ENCODE results near the gene PEMT. TPM values are rescaled to one million over a fixed set of nuclear protein-coding genes. Genes with fewer than 3 reads are reported as not detected.

PEMT gene
- total RNA-seq, 1 experiment from 2014 or later, result 35.4 TPM

DNA sequence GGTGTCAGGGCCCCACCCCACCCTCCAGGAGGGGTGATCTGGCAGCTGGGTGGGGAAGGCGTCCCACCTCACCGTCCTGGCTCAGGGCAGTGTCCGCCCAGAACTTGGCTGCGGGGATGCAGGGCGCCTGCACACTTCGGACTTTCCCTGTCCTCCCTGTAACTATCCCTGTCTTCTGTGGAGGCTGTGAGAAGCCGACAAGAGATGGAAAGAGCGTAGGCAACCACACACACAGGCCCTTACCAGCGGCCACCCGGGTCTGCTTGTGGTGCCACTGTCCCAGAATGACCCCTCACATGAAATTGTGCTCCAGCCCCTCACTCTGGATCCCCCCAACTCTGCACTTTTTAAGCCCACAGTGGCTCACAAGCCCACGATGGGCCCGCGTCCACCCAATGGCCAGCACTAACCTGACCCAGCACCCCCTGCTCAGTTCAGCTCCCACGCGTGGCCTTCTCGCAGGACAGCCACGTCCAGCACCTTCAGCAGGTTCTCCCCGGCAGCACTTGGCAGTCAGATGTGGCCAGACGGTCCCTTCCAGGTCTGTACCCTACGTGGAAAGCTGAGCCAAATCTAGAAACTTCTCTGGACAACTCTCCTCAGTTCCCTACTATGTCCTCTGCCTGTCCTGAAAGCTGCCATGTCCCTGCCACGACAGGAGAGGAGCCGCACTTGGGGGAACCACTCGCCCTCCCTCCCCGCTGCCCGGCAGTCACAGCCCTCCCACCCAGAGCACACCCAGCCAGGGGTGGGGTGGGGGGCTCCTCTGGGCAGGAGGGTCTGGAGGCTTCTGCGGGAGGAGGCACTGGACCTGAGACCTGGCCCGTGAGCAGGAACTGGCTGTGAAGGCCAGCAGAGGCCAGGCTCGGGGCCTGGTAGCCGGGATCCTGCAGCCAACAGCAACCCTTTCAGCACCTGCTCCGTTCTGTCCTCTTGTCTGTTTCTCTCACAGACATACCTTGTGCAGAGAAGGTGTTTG, 38.0 kb downstream of the PEMT start:
- DNase-seq (ENCODE audit: low read depth), result no peak

DNA sequence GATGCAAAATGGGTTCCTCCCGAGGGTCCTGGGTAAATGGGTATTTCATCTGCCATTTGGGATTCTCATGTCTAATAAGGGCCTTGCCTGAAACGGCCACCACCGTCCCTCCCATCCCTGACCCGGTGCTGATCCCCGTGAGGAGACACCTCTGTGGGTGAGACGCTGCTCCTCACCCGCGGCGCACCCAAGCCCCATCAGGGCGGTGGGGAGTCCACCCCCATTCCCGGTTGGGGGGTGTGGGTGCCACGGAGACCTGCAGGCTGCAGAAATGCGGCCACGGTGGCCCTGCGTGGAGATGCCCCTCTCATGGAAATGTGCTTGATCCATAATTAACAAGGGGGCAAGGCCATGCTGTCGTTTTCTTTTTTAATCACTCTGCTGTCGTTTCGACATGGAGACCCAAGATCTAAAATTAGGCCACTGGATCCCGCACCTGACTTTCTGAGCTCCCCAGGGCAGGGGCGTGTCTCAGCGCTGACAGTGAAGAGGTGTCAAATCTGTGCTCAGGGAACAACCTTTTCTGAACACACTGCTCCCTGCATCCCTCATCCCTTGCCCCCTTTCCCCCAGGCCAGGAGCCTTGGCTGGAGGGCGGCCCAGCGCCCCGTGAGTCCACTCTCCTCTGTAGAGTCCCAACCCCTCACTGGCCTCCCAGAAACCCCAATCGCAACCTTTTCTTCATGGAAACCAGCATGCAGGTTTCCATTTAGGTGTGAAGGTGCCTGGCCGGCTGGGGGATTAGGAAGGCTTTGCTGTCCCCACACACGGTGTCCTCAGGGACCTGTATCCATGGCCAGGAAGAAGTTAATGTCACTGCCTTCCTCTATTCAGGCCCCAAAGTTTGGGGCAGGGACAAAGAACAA, 38.9 kb downstream of the PEMT start:
- no peak for DNase-seq (ENCODE audit: low read depth)

DNA sequence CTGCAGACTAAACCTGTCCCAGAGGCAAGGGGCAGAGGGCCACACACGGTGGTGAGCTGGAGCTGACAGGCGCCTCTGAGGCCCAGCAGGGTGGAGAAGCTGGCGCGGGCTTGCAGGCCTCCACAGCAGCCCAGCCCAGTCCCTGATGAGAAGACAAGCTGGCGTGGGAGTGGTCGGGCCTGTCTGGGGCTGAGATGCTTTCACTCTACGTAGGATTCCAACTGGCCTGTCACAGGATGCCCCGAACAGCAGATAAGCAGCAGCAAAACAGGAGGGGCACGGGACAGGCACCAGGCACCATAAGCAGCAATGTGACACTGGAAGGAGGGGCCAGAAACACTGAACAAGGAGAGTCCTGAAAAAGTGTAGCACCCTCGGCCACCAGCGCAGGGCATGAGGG, 40.1 kb downstream of the PEMT start:
- DNase-seq (ENCODE audit: low read depth), result no peak

DNA sequence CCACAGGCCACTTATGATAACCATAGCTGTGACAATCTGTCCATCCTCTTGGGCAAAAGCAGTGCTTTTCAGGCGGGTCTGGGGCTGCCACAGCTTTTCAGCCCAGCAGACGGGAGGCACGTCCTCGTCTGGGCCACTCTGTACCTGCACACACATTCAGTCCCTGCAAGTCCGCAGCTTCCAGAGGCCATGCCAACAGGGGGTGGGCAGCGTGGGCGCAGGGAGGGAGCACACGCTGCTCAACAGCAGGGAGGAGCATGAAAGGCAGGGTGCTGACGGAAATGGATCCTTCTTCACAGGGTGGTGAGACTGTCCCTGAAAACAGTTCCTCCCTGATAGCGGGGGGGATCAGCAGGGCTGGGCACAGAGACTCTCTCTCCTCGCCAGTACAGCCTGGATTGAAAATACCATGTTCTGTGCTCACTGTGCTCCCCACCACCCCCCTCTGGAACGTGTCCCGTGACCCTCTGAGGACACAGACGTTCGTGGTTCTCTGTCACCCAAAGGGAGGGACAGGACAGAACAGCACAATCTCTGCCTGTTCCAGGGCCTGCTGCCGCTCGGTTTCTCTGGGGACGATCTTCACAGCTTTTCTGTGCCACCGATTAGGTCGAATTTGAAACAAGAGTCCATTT, 41.7 kb downstream of the PEMT start:
- DNase-seq (ENCODE audit: low read depth), result no peak

DNA sequence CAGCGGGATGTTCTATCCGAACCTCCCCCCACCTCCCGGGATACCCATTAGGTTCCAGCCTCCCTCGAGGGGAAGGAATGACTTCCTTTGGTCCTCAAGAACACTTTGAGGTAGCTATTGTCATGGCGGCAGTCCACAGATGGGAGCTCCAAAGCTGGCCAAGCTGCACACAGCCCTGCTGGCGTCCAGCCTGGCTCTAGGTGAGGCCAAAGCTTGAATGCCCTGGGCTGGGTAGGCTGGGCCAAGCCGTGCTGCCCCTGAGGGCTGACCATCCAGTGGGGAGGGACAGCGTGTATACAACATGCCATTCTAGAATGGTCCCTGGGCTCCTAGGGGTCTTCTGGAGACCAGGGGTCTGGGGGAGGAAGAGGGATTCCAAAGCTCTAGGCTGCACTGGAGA, 43.5 kb downstream of the PEMT start:
- no peak for DNase-seq (ENCODE audit: low read depth)

DNA sequence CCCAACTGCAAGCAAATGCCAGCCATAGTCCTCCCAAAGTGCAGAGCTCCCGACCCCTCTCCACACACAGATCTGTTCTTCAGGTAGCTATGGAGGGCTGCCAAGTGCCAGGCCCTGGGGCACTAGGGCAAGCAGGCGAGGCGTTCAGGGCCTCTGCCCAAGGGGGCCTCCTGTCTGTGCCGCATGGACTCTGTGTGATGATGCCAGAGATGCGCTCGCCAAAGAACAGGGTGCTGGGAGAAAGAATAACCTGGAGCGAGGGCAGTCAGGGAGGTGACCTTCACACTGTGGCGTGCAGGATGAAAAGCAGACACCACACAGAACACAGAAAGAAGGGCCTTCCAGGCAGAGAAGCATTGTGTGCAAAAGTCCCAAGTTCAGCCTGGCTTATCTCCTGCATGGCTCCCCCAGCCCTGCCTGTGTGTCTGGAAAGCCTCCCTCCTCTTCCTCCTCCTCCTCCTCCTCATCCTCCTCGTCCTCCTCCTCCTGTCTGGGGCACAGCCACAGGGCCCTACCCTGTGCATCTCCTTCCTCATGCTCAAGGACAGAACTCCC, 44.2 kb downstream of the PEMT start:
- DNase-seq (ENCODE audit: low read depth), result no peak

DNA sequence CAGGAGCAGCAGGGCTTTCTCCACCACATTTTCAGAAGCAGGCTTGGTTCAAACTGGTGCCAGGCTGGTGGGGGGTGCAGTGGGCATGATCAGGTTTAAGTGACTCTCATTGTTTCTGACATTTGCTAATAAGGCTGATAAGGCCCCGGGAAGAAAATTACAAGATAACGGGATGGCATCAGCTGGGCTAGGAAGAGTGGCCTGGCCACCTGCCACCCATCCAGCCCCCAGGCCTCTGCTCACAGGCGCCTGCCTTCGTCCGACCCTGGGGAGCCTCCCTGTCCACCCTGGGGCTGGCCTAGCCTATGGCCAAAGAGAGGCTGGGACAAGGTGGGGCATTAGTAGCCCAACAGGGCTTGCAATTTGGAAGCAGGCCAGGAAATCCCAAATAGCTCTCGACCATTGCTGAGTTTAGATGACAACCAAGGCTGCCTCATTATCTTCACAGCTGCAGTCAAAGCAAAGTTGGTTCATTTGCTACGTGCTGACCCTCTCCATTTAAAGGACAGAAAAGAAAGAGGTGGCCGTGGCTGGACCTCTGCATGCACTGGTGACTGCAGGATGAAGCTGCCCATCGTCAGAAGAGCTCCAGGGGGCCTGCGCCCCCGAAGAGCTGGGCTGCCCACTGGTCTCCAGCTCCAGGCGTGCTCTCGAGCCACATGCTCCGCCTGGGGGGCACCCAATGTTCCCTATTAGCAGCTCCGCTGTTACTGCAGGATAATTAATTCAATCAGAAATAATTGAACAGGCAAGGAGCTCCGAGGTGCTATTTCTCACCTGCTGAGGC, 44.9 kb downstream of the PEMT start:
- DNase-seq (ENCODE audit: low read depth), result no peak

DNA sequence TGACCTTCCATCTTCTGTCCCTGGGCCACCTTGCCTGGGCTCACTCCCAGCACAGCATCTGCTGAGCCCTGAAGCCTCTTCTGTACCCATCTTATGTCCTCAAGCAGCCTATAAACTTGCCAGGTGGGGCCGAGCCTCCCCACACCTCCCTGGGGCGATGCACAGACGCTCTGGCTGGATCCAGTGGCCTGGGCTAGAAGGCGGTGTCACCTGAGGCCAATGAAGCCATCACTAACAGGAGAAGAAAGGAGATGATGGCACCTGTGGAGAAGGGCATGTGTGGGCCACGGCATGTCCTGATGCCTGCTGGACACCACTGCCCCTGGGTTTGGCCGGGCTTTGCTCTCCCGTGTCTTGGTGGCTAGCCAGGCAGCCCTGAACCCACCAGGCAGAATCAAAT, 45.5 kb downstream of the PEMT start:
- no peak for DNase-seq (ENCODE audit: low read depth)

DNA sequence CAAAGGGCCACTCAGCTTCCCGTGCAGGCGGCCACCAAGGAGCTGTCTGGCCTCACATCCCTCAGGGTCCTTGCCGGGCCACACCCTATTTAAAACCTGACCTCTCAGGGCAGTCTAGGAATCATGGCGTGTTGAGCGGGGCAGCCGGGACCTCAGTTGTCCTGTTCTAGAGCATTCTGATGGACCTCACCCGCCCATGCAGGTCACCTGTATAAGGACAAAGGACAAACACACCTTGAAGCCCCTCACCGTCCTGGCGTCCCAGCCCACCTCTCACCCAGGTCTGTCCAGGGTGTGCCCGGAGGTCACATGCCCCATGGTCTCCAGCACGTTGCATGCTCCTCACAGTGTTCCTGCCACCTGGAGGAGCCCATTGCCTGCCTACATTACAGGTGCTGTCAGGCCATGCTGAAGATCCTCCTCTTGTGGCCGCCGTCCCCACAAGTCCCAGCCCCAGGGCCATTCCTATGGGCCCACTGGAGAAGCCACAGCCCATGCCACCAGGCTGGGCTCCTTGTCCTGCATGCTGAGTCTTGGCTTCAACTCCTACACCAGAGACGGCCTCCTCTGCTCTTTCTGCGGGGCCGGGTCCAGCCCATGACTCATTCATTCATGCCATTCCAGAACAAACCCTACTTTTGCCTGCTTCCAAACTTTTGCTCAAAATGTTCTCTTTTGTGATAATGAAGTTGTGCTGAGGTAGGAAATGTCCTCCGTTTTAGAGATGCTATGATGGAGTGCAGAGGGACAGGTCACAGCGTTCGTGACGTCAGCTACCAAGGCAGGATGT, 46.3 kb downstream of the PEMT start:
- DNase-seq (ENCODE audit: low read depth), result peak; percentile 10

DNA sequence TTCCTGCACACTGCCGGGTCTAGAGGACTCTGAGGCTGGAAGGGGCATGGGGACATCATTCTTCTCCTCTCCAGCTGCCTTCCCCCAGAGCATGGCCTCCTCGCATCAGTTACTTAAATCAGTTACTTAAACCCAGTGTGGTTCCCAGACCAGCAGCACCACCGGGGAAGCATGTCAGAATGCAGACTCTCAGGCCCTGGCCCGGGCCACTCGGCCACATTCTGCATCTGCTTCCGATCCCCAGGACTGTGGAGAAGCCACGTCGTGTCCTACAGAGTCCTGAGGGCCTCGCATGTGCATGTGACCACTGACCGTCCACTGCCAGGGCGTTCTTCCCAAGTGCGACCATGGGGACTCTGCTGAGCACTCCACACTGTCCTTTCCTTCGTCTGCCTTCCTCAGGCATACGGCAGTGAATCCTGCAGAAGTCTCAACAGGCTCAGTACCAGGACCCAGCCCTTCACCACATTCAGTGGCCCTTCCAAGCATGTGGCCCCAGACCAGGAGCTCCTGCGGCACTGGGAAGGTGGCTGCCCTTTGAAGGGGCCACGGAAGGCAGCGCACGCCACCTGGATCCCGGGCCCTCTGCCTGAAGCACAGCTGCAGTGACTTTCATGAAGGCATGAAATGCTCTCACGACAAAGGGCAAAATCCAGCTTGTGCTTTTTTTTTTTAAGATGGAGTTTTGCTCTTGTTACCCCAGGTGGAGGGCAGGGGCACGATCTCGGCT, 48.4 kb downstream of the PEMT start:
- DNase-seq (ENCODE audit: low read depth), result no peak

DNA sequence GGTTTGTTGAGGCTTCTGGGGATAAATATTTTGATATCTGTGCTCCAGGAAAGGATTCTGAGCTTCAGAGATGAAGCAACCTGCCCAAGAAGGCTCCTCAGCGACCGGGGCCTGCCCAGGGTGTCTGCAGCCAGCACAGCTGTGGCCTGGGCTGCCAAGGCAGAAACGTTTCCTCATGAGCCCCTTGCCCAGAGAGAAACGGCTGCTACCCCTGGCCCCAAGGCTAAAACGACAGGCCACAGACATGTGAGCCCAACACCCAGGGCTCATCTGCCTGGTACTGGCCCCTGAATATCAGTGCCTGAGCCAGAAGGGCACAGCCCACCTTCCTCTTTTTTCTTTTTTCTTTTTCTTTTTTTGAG, 49.9 kb downstream of the PEMT start:
- DNase-seq (ENCODE audit: low read depth), result no peak

DNA sequence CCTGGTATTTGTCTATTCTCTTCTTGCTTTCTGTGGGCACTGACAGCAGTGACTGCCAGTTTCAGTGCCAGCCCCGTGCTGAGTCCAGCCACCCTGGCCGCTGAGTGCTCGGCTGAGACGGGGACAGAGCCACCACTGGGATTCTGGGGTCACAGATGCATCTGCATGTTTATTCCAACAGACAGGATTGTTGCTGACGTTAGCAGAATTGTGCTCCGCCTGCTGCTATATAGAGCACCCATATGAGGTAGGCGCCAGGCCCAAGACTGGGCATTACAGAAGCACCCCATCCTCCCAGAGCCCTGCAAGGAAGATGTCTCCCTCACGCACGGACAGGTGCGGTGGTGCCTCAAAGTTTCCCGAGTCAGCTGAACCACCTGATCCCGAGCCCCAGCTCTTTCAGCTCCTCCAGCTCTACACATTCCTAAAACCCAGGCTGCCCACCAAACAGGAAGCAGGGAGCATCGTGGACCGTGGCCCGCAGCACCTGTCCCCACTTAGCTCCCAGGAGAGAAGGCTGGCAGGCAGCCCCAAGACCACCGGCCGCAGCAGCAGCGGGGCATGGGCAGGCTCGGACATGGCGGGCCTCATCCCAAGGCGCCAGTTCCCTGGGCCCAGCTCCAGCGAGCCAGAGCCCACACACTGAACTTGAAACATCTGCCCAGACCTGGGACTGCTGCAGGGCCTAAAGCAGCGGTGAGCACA, 50.4 kb downstream of the PEMT start:
- DNase-seq (ENCODE audit: low read depth), result no peak

DNA sequence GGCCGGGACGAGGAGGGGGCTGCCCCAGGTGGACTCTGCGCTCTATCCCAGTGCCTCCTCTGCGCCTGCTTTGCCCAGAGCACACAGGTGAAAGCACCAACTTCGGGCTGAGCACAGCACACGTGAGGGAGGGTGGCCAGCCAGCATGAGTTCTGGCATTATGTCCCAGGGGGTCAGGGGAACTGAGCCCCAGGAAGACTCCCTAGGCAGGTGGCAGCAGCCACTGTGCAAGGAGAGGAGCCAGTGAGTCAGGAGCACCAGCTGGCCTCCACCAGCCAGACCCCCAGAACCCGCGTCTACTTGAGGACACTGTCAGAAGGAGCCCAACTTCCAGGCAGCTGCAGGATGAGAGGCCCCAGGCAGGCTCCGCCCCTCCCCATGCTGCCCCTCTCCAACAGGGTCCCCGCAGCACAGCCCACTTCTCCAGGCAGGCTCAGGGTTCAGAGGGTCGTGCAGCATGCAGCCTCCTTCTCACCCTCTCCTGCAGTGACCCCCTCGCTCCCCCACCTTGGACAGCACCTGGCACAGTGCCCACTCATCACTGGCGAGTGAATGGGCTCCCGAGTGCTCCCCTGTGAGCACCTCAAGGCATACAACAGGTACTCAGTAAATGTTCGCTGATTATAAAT, 51.1 kb downstream of the PEMT start:
- DNase-seq (ENCODE audit: low read depth), result no peak

DNA sequence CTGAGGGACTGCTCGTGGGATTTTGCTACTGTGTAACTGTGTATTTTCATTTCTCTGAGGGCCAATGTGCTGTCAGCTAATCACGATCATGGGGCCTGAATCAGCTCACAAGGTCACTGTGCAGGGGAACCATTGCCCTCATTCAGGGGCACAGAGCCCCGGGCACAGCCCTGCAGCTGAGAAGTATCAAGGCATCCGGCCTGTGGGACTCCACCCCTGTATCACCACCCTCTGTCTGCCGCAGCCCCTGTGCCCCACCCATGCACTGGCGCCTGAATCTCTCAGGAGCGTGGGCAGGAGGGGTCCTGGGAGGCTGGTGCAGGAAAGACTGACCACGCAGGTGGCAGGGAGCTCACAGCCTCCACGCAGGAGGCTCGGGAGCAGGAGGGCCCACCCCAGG, 51.9 kb downstream of the PEMT start:
- no peak for DNase-seq (ENCODE audit: low read depth)

DNA sequence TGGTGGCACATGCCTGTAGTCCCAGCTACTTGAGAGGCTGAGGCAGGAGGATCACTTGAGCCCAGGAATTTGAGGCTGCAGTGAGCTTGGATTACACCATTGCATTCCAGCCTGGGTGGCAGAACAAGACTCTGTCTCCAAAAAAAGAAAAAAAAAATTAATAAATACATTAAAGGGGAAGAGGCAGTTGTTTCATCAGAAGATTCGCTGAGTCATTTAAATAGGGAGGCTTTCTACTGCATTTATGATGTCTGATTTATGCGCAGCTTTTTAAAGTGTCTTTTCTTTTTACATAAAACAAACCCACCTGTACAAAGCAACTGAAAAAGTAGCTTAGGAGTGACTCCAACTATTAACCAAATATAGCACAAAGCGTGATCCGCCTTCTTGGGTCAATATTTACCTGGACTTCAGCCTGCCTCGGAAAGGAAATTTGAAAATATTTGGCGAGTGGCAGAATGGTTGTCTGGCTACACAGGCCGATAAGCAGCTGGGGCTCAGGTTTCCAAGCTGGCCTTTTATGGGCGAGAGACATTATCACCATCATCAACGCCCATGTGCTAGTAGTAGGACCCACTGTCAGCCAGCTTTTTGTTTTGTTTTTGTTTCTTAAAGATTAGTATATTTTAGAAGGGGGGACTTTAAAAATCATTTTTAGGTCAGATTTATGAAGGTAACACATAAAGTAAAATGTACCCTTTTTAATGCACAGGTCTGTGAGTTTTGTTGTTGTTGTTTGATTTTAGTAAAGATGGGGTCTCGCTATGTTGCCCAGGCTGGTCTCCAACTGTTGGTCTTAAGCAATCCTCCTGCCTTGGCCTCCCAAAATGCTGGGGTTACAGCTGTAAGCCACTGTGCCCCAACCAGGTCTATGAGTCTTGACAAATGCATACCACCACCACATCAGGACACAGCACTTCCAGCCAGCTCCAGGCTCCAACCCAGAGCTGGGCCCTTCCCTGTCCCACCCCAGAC, 52.8 kb downstream of the PEMT start:
- DNase-seq (ENCODE audit: low read depth), result no peak

DNA sequence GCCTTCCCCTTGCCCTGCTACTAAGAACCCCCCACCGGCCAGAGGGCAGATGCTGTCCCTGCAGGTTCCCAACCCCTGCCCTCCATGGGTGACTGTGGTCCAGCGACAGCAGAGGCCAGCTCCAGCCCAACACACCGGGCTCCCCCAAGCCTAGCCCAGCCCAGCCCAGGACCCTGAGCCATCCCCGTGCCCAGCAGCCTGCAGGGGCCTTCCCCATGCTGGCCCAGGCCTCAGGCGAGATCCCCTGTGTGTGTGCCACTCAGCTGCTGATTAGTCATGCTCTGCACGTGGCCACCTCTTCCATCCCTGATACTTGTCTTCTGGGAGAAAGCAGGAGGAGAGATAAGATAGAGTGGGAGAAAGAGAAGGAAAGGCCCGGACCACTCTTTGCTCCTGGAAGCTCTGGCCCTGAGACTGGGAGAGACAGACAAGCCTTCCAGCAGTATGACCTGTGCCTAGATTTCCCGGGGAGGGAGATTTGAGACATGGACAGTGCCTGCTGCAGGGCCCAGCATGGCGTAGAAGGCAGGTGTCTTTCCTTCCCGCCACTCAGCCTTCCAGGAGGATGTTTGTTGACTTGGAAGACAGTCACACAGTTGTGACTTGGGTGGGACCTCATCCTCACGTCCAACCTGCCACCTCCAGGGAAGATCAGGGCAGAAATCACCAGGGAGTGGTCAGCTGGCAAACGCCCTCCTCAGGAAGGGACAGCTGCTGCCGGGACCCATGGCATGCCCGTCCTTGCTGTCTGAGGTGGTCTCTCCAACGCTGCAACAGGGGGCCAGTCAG, 54.0 kb downstream of the PEMT start:
- no peak for DNase-seq (ENCODE audit: low read depth)
